Neutrophil (primary cell): ENCODE measurements around the gene TSN.
"Not testable (repeated sequence)": the region's sequence is repeated elsewhere in the genome, so short reads cannot be mapped to it uniquely, and the experiment has no call there.

Experiments
- H3K27ac ChIP-seq: fragments of 200-600 bp; sonication (generic); 2 replicates; pipeline ENCODE4 v1.5.1; 2016; ENCODE audit warnings: mild to moderate bottlenecking, moderate library complexity
- H3K27me3 ChIP-seq: fragments of 200-600 bp; sonication (generic); 2 replicates; pipeline ENCODE4 v1.6.0; 2016; ENCODE audit warnings: mild to moderate bottlenecking
- H3K36me3 ChIP-seq: fragments of 200-600 bp; sonication (generic); 2 replicates; pipeline ENCODE4 v1.5.1; 2017
- H3K4me1 ChIP-seq, 2 experiments: fragments of 200-600 bp in 1 of 2; sonication (generic) in 1 of 2; 1 replicate in 1 of 2; 2 replicates in 1 of 2; pipeline versions ENCODE4 v1.5.1 to v1.6.1; 2013 to 2016; ENCODE audit warnings: low read depth in 1 of 2, low read length in 1 of 2, mild to moderate bottlenecking in 1 of 2, moderate library complexity in 1 of 2; ENCODE audit not compliant: control insufficient read depth in 1 of 2, insufficient read depth in 1 of 2
- H3K4me3 ChIP-seq, 2 experiments: fragments of 200-600 bp in 1 of 2; sonication (generic) in 1 of 2; 1 replicate in 1 of 2; 2 replicates in 1 of 2; pipeline ENCODE4 v1.5.1; 2013 to 2016; ENCODE audit warnings: low read depth in 1 of 2, low read length in 1 of 2, mild to moderate bottlenecking in 1 of 2, moderate library complexity in 1 of 2
- H3K9me3 ChIP-seq: fragments of 200-600 bp; sonication (generic); 2 replicates; pipeline ENCODE4 v1.5.1; 2016
- CTCF ChIP-seq: fragments of 200-600 bp; sonication (generic); IDR thresholded peaks from 2 replicates; pipeline ENCODE4 v1.5.1; 2016; ENCODE audit warnings: antibody characterized with exemption

Gene TSN

DNA sequence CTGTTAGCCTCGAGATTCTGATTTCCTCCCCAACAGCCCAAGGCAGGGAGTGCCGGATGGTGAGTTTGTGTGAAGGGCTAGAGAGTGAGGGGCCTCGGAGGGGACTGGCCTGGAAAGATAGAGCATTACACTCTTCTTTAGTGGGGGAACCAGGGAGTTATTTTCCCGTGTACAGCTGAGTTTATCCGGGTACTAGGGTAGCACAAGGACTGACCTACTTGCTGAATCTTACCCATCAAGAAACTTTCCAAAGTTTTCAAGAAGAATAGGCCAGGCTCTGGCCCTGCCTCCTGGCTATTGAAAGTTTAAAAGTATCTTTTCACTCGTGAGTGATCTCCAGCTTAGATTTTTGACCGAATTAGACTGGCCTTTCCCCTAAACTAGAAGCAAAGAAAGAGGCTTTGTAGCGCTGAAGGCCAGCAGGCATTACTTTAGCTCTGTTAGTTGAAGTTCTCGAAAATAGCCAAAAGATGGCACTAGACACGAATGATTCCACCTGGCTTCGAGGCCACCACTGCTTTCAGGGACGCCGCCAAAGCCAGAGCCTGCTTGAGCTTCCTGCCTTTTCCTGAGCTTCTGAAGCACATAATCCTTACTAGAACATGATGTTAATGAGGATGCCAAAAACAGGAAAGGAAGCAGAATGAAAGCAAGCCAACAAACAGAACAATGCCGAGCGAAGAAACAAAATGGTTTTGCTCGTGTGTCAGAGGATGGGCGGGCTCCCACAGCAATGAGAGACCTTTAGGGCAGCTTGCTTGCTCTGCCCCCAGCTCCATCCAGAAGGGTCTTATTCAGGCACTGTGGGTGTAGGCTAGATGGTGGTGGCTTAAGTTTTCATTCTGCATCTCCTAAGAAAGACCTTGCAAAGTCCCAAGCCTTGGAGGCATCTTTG, 55.8 kb downstream of the TSN start:
- no peak for TF ChIP-seq CTCF
- H3K36me3 ChIP-seq, result no peaks in the 10 kb centered on the region
- no peaks in the 10 kb centered on the region for H3K27me3 ChIP-seq
- peaks cover 7 to 17% of the 10 kb centered on the region in 2 experiments for H3K4me1 ChIP-seq
- no peak overlapping the region for H3K27ac ChIP-seq
- no peak overlapping the region for H3K4me3 ChIP-seq
- no peaks in the 10 kb centered on the region for H3K9me3 ChIP-seq

DNA sequence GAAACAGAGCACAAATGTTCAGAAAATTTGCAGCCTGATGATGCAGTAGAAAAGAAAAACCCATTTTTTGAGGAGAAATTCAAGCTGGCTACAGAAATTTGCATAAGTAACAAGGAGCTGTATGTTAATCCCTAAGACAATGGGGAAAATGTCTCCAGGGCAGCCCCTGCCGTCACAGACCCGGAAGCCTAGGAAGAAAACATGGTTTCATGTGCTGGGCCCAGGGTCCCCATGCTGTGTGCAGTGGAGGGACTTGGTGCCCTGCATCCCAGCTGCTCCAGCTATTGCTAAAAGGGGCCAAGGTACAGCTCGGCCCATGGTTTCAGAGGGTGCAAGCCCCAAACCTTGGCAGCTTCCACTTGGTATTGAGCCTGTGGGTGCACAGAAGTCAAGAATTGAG, 57.6 kb downstream of the TSN start:
- peaks cover 7 to 17% of the 10 kb centered on the region in 2 experiments for H3K4me1 ChIP-seq
- not testable (repeated sequence) for H3K9me3 ChIP-seq, H3K4me3 ChIP-seq, H3K36me3 ChIP-seq, H3K27ac ChIP-seq, H3K27me3 ChIP-seq

DNA sequence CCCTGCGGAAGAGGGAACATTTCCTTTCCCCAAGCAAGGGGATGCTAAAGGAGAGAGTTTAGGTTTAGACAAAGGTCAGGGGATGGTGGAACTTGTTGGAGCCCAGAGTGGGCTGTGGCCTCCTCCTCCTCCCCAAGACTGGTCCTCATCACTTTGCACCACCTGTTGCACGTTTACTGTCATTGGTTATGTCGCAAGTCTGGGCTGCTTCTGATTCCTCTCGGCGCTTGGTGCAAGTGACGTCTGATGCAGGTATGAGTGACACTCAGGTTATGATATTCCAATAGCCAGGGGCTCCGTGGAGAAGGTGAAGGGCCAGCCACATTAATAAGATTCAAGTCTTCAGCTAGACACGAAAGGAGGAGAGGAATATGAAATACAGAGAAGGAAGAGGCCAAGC, 59.8 kb downstream of the TSN start:
- no peak overlapping the region for H3K27ac ChIP-seq
- no peak for TF ChIP-seq CTCF
- H3K27me3 ChIP-seq, result no peaks in the 10 kb centered on the region
- no peaks in the 10 kb centered on the region for H3K9me3 ChIP-seq
- H3K4me1 ChIP-seq, result peaks cover 7 to 17% of the 10 kb centered on the region in 2 experiments
- H3K36me3 ChIP-seq, result no peaks in the 10 kb centered on the region
- no peak overlapping the region for H3K4me3 ChIP-seq

- no peak for TF ChIP-seq CTCF
- no peak overlapping the region for H3K27ac ChIP-seq
- H3K27me3 ChIP-seq, result no peaks in the 10 kb centered on the region
- H3K9me3 ChIP-seq, result no peaks in the 10 kb centered on the region
- no peak overlapping the region for H3K4me3 ChIP-seq
- peaks cover 7 to 17% of the 10 kb centered on the region in 2 experiments for H3K4me1 ChIP-seq
- H3K36me3 ChIP-seq, result no peaks in the 10 kb centered on the region
Measured at GRCh38 chr2:121816797-121817196, 61.3 kb downstream of the TSN start.

DNA sequence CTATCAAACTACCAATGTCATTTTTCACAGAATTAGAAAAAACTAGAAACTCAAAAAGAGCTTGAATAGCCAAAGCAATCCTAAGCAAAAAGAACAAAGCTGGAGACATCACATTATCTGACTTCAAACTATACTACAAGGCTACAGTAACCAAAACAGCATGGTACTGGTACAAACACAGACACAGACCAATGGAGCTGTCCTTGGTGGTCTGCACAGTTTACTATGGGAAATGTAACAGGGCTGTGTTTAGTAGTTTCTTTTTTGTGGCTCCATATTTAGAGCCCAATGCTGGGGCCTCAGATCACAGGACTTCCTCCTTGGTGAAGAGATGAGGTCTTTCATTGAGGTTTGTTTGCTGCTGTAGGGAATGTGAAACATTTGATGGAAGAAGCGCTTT, 61.9 kb downstream of the TSN start:
- H3K36me3 ChIP-seq, H3K4me3 ChIP-seq, H3K27me3 ChIP-seq, H3K9me3 ChIP-seq, H3K27ac ChIP-seq: not testable (repeated sequence)
- H3K4me1 ChIP-seq, result peaks cover 7 to 17% of the 10 kb centered on the region in 2 experiments
